Measurements from ENCODE around the gene ABRAXAS1.

DNA sequence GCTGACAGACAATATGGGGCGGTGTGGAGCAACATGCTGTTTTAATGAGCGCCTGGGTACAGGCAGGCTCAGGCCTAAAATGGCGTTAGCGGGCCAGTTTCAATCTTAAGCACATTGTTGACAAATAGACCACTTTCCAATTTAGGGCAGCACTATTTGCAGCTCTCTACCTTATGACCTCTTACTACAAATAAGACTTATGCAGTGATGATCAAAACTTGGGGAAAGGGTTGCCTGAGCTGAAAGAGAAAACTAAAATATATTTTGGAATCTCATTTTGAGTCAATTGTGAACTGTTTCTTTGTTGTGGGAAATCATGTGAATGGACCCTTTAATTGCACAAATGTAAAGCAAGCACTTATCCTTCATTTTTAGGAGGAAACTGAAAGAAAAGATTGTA lies 25.5 kb upstream of the ABRAXAS1 start:
- TF ChIP-seq GATA2 (IDR thresholded peaks at IDR 0.05; ENCODE audit: low read depth, low read length), result no peak
- no peak for TF ChIP-seq GATA3 (IDR thresholded peaks at IDR 0.05; ENCODE audit: low read depth, low read length)
